Mesendoderm (in vitro differentiated cells): ENCODE measurements around the gene SFMBT2.

Experiments
- DNase-seq: peaks from one replicate; pipeline ENCODE4 v3.0.0; 2013
- H2AK5ac ChIP-seq: 2 replicates; pipeline ENCODE4 v1.6.1; 2013; ENCODE audit warnings: low read length, inconsistent platforms
- H2BK120ac ChIP-seq: 2 replicates; pipeline ENCODE4 v1.6.1; 2013; ENCODE audit warnings: low read depth, mild to moderate bottlenecking, low read length, moderate library complexity, mixed read lengths
- H2BK15ac ChIP-seq: replicated peaks from 2 replicates; pipeline ENCODE4 v1.6.1; 2013; ENCODE audit warnings: low read depth, mild to moderate bottlenecking, moderate library complexity
- H2BK5ac ChIP-seq: 2 replicates; pipeline ENCODE4 v1.6.1; 2013; ENCODE audit warnings: low read length, inconsistent platforms
- H3K18ac ChIP-seq: 2 replicates; pipeline ENCODE4 v1.6.1; 2013; ENCODE audit warnings: mild to moderate bottlenecking, low read length, mixed read lengths
- H3K23ac ChIP-seq: one replicate; pipeline ENCODE4 v1.6.1; 2013; ENCODE audit warnings: low read length
- H3K27ac ChIP-seq: 2 replicates; pipeline ENCODE4 v1.5.1; 2013; ENCODE audit warnings: low read depth, mild to moderate bottlenecking, inconsistent platforms, low read length, moderate library complexity
- H3K27me3 ChIP-seq: 2 replicates; pipeline ENCODE4 v1.6.1; 2013; ENCODE audit warnings: low read length, control low read depth, mild to moderate bottlenecking, inconsistent platforms; ENCODE audit not compliant: insufficient read depth, poor library complexity
- H3K36me3 ChIP-seq: 2 replicates; pipeline ENCODE4 v1.6.1; 2013; ENCODE audit warnings: low read length, inconsistent platforms; ENCODE audit not compliant: control insufficient read depth, insufficient read depth
- H3K4ac ChIP-seq: one replicate; pipeline ENCODE4 v1.6.1; 2013; ENCODE audit warnings: low read depth, mild to moderate bottlenecking, low read length, moderate library complexity
- H3K4me1 ChIP-seq: 2 replicates; pipeline ENCODE4 v1.6.1; 2013; ENCODE audit warnings: low read depth, low read length, inconsistent platforms; ENCODE audit not compliant: control insufficient read depth
- H3K4me2 ChIP-seq: 2 replicates; pipeline ENCODE4 v1.6.1; 2013; ENCODE audit warnings: low read length
- H3K4me3 ChIP-seq: 2 replicates; pipeline ENCODE4 v1.5.1; 2013; ENCODE audit warnings: mild to moderate bottlenecking, low read length
- H3K56ac ChIP-seq: one replicate; pipeline ENCODE4 v1.6.1; 2013; ENCODE audit warnings: low read length
- H3K79me1 ChIP-seq: 2 replicates; pipeline ENCODE4 v1.6.1; 2013; ENCODE audit warnings: low read length, inconsistent platforms
- H3K79me2 ChIP-seq: 2 replicates; pipeline ENCODE4 v1.6.1; 2013; ENCODE audit warnings: mild to moderate bottlenecking, low read length; ENCODE audit not compliant: control insufficient read depth, insufficient read depth
- H3K9ac ChIP-seq: 2 replicates; pipeline ENCODE4 v1.6.1; 2013; ENCODE audit warnings: low read length, inconsistent platforms
- H4K5ac ChIP-seq: one replicate; pipeline ENCODE4 v1.6.1; 2013; ENCODE audit warnings: low read length
- H4K8ac ChIP-seq: one replicate; pipeline ENCODE4 v1.6.1; 2013; ENCODE audit warnings: low read depth, mild to moderate bottlenecking, control low read depth, low read length, moderate library complexity
- WGBS: extraction: QIAGEN DNeasy Blood & Tissue Kit; methylation state at CpG from one replicate; pipeline ENCODE4 v1.1.7; 2013; ENCODE audit warnings: low lambda C conversion rate, missing lambda C conversion rate; ENCODE audit not compliant: insufficient coverage; ENCODE audit errors: extremely low coverage; 5-methylcytosine and 5-hydroxymethylcytosine counted together

The SFMBT2 gene

GRCh38 chr10:7414766-7415165, 3.9 kb upstream of the SFMBT2 start:
- Histone ChIP-seq H3K79me2 (no peaks in the 10 kb centered on the region), H3K27me3 (peaks cover 14% of the 10 kb centered on the region), H3K4me2 (no peak overlapping the region), H2BK120ac (no peak overlapping the region), H3K56ac (no peak overlapping the region), H3K27ac (no peak overlapping the region), H3K9ac (no peak overlapping the region), H2AK5ac (no peak overlapping the region), H3K36me3 (no peaks in the 10 kb centered on the region), H3K79me1 (no peaks in the 10 kb centered on the region), H3K4me1 (no peaks in the 10 kb centered on the region), H3K4me3 (no peak overlapping the region), H4K5ac (no peak overlapping the region), H3K23ac (no peak overlapping the region), H3K4ac (no peak overlapping the region), H2BK5ac (no peak overlapping the region), H2BK15ac (no peak overlapping the region), H4K8ac (no peak overlapping the region), H3K18ac (no peak overlapping the region)
- WGBS: no CpG with 5 or more reads among the region's 2 CpGs
- no peak for DNase-seq

- Histone ChIP-seq H4K5ac (no peak overlapping the region), H3K56ac (peak overlapping the region; percentile 77), H3K4ac (no peak overlapping the region), H3K79me2 (no peaks in the 10 kb centered on the region), H3K27ac (no peak overlapping the region), H2BK120ac (no peak overlapping the region), H4K8ac (no peak overlapping the region), H3K79me1 (no peaks in the 10 kb centered on the region), H3K27me3 (peaks cover 14% of the 10 kb centered on the region), H3K23ac (no peak overlapping the region), H3K18ac (no peak overlapping the region), H2BK15ac (no peak overlapping the region), H3K9ac (peak overlapping the region; percentile 42), H3K36me3 (no peaks in the 10 kb centered on the region), H3K4me2 (peak overlapping the region; percentile 72), H3K4me3 (no peak overlapping the region), H2BK5ac (no peak overlapping the region), H2AK5ac (no peak overlapping the region), H3K4me1 (no peaks in the 10 kb centered on the region)
- no CpG with 5 or more reads among the region's 32 CpGs for WGBS
- peak; percentile 28 for DNase-seq
These were observed 2.1 kb upstream of the SFMBT2 start for GRCh38 chr10:7412928-7413282.

- Histone ChIP-seq H3K56ac (peak overlapping the region; percentile 77), H2BK15ac (no peak overlapping the region), H2AK5ac (no peak overlapping the region), H3K79me2 (no peaks in the 10 kb centered on the region), H3K23ac (no peak overlapping the region), H3K27me3 (peaks cover 14% of the 10 kb centered on the region), H3K4me2 (peak overlapping the region; percentile 72), H2BK120ac (no peak overlapping the region), H3K18ac (no peak overlapping the region), H3K4ac (no peak overlapping the region), H3K79me1 (no peaks in the 10 kb centered on the region), H3K27ac (no peak overlapping the region), H4K8ac (no peak overlapping the region), H2BK5ac (no peak overlapping the region), H4K5ac (no peak overlapping the region), H3K4me3 (peak overlapping the region; percentile 7), H3K36me3 (no peaks in the 10 kb centered on the region), H3K9ac (peak overlapping the region; percentile 47), H3K4me1 (no peaks in the 10 kb centered on the region)
- DNase-seq: peak; percentile 83
- no CpG with 5 or more reads among the region's 51 CpGs for WGBS
These were observed 1.5 kb upstream of the SFMBT2 start for GRCh38 chr10:7412237-7412927.

- Histone ChIP-seq H3K18ac (no peak overlapping the region), H3K56ac (peak overlapping the region; percentile 73), H3K36me3 (no peaks in the 10 kb centered on the region), H3K79me1 (no peaks in the 10 kb centered on the region), H3K27me3 (peaks cover 14% of the 10 kb centered on the region), H3K9ac (no peak overlapping the region), H4K8ac (no peak overlapping the region), H3K4me1 (no peaks in the 10 kb centered on the region), H2BK5ac (no peak overlapping the region), H3K4me2 (peak overlapping the region; percentile 74), H3K4me3 (no peak overlapping the region), H3K27ac (no peak overlapping the region), H2BK120ac (no peak overlapping the region), H2AK5ac (no peak overlapping the region), H3K79me2 (no peaks in the 10 kb centered on the region), H3K23ac (no peak overlapping the region), H2BK15ac (no peak overlapping the region), H3K4ac (no peak overlapping the region), H4K5ac (no peak overlapping the region)
- DNase-seq: peak; percentile 57
- WGBS: no CpG with 5 or more reads among the region's 38 CpGs
These were observed 866 bp upstream of the SFMBT2 start for GRCh38 chr10:7411671-7412128.

- peak overlapping the region; percentile 76 for H3K9ac ChIP-seq
- H3K79me1 ChIP-seq: no peaks in the 10 kb centered on the region
- H3K18ac ChIP-seq: peak overlapping the region; percentile 85
- WGBS: no CpG with 5 or more reads among the region's 43 CpGs
- no peak overlapping the region for H2AK5ac ChIP-seq
- peak overlapping the region; percentile 36 for H3K4me3 ChIP-seq
- peak overlapping the region; percentile 85 for H3K56ac ChIP-seq
- H3K79me2 ChIP-seq: no peaks in the 10 kb centered on the region
- H3K23ac ChIP-seq: peak overlapping the region; percentile 20
- H4K8ac ChIP-seq: no peak overlapping the region
- peaks cover 1% of the 10 kb centered on the region for H3K4me1 ChIP-seq
- peak overlapping the region; percentile 25 for H2BK15ac ChIP-seq
- H3K36me3 ChIP-seq: no peaks in the 10 kb centered on the region
- H3K27me3 ChIP-seq: peaks cover 14% of the 10 kb centered on the region
- H3K4me2 ChIP-seq: peak overlapping the region; percentile 76
- peak; percentile 87 for DNase-seq
- H2BK120ac ChIP-seq: peak overlapping the region; percentile 31
- no peak overlapping the region for H4K5ac ChIP-seq
- H3K4ac ChIP-seq: peak overlapping the region; percentile 77
- H2BK5ac ChIP-seq: no peak overlapping the region
- H3K27ac ChIP-seq: no peak overlapping the region
These were observed 453 bp downstream of the SFMBT2 start for GRCh38 chr10:7410301-7410861.
